Measurements from ENCODE around the gene MYO1H. TPM values are rescaled to one million over a fixed set of nuclear protein-coding genes. Genes with fewer than 3 reads are reported as not detected.
A peak's percentile ranks its signal among the peaks of the same experiment; 100 is the strongest.
"Not testable (repeated sequence)": the region's sequence is repeated elsewhere in the genome, so short reads cannot be mapped to it uniquely, and the experiment has no call there.

MYO1H gene
- total RNA-seq, 1 donor from 2014 or later = not detected

GRCh38 chr12:109473526-109474270, 126.0 kb downstream of the MYO1H start:
- not testable (repeated sequence) for DNase-seq

GRCh38 chr12:109475121-109475520, 127.4 kb downstream of the MYO1H start:
- DNase-seq = no peak

- DNase-seq = peak; percentile 16
These were observed 128.5 kb downstream of the MYO1H start for GRCh38 chr12:109475993-109476806.

GRCh38 chr12:109476807-109477184, 129.1 kb downstream of the MYO1H start:
- DNase-seq = no peak

- DNase-seq = peak; percentile 94
These were observed 129.7 kb downstream of the MYO1H start, which contains the start of the genes KCTD10 and UBE3B for GRCh38 chr12:109477185-109477962. KCTD10 (minus strand) TSS chr12:109477300; CDS start chr12:109477262, 38 bp downstream. UBE3B (plus strand) TSS chr12:109477634; CDS start chr12:109483552, 5,918 bp downstream.

GRCh38 chr12:109477963-109478315, 130.2 kb downstream of the MYO1H start:
- no peak for DNase-seq

GRCh38 chr12:109479761-109480160, 132.1 kb downstream of the MYO1H start:
- no peak for DNase-seq

- DNase-seq = no peak
These were observed 132.7 kb downstream of the MYO1H start for GRCh38 chr12:109480356-109480755.

- no peak for DNase-seq
These were observed 134.2 kb downstream of the MYO1H start for GRCh38 chr12:109481863-109482262.

GRCh38 chr12:109482491-109482890, 134.8 kb downstream of the MYO1H start:
- no peak for DNase-seq

GRCh38 chr12:109482894-109483293, 135.2 kb downstream of the MYO1H start:
- DNase-seq = no peak

GRCh38 chr12:109483346-109483745, 135.6 kb downstream of the MYO1H start:
- no peak for DNase-seq

GRCh38 chr12:109485201-109485600, 137.5 kb downstream of the MYO1H start:
- no peak for DNase-seq

- DNase-seq = no peak
These were observed 139.7 kb downstream of the MYO1H start for GRCh38 chr12:109487181-109488050.

GRCh38 chr12:109488051-109488665, 140.5 kb downstream of the MYO1H start:
- DNase-seq = no peak

GRCh38 chr12:109489016-109489954, 141.6 kb downstream of the MYO1H start:
- DNase-seq = no peak

GRCh38 chr12:109489955-109490565, 142.4 kb downstream of the MYO1H start:
- no peak for DNase-seq

GRCh38 chr12:109491671-109492070, 144.0 kb downstream of the MYO1H start:
- no peak for DNase-seq

- DNase-seq = no peak
These were observed 144.7 kb downstream of the MYO1H start for GRCh38 chr12:109492371-109492770.

GRCh38 chr12:109493090-109493489, 145.4 kb downstream of the MYO1H start:
- DNase-seq = no peak
